GOT3 (cell line): Measurements from ENCODE around the gene ERCC4.

Source experiments
- DNase-seq: peaks from one replicate; lab custom pipeline; 2025; ENCODE audit warnings: mixed read lengths; lab: John Stamatoyannopoulos, UW

Gene ERCC4

DNA sequence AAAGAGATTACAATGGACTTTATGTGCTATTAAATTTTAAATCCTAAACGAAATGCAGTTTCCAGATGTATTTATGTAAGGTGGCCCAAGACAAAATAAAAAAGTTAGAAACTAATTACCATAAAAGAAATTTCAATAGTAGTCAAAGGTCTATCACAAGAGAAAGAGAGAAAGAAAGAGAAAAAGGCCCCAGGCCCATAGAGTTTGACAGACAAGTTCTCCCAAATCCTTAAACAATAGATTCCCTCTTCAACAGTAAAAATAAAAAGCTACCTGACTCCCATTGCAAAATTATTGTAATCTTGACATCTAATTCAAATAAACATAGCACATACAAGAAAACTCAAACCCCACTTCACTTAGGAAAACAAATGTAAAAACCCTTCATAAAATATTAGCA is 8.6 kb upstream of the ERCC4 start:
- DNase-seq = no peak

DNA sequence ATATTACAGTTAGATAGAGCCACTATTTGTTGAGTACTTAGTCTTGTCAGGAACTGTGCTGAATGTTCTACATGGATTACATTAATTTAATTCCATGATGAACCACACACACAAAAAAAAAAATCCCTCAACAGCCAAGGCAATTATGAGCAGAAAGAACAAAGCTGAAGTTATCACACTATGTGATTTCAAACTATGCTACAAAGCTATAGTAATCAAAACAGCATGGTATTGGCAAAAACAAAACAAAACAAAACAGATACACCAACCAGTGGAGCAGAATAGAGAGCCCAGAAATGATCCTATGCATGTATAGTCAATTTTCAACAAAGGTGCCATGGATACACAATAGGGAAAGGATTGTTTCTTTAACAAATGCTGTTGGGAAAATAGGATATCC is 8.1 kb upstream of the ERCC4 start:
- DNase-seq = no peak

DNA sequence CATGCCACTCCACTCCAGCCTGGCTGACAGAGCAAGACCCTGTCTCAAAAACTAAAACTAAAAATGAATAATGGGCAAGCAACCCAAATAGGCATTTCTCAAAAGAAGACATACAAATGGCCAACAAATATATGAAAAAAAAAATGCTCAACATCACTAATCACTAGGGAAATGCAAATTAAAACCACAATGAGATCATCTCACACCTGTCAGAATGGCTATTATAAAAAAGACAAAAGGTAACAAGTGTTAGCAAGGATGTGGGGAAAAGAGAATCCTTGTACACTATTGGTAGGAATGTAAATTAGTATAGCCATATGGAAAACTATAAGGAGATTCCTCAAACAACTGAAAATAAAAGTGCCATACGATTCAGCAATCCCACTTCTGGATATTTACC is 7.1 kb upstream of the ERCC4 start:
- no peak for DNase-seq

DNA sequence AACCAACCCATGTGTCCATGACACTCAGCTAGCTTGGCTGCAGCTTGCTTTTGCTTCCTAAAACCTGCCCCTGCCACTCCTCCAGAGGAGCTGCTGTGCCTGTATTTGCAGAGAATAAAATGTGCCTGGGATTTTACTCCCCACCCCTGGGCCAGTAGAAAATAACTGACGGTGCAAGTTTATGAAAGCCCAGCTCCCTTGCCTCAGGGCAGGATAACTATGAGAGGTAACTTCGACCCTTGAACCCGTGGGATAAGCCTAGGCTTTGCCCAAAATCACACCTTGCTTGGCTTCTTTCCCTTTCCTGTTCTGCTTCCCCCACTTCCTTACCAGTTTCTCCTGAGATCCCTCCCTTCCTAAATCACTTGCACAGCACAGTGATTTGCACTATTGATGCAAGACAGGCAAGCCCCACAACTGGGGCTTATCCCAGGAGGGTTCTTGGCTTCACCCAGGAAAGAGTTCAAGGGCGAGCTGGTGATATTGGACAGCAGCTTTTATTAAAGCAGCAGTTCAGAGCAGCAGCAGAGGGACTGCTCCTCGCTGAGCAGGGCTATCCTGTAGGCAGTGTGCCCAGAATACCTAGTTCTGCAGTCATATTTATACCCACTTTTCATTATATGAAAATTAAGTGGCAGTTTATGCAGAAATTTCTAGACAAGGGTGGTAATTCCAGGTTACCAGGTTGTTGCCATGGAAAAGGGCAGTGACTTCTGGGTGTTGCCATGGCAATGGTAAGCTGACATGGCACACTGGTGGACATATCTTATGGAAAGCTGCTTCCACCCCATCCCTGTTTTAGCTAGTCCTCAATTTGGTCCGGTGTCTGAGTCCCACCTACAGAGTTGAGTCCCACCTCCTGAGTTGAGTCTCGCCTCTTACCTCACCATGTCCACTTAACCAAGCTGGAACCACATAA is 6.3 kb upstream of the ERCC4 start:
- no peak for DNase-seq

DNA sequence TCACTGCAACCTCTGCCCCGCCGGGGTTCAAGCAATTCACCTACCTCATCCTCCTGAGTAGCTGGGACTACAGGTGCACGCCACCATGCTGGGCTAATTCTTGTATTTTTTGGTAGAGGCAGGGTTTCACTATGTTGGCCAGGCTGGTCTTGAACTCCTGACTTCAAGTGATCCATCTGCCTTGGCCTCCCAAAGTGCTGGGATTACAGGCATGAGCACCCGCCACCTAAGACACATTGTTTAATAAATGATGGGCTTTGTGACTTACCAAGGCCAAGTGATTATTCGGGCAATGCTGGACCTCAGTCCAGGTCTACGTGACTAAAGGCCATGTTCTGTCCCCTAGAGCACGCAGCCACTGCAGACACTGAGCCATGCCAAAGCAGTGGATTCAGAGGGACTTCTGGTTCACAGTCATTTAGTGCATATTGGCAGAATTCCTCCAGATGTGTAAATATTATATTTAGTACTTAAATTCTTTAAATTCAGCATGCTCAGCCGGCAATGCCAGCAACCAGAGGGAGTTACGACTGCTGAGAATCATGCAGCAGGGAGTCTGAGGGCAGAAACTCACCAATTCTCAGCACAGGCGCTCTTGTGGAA is 4.8 kb upstream of the ERCC4 start:
- no peak for DNase-seq

DNA sequence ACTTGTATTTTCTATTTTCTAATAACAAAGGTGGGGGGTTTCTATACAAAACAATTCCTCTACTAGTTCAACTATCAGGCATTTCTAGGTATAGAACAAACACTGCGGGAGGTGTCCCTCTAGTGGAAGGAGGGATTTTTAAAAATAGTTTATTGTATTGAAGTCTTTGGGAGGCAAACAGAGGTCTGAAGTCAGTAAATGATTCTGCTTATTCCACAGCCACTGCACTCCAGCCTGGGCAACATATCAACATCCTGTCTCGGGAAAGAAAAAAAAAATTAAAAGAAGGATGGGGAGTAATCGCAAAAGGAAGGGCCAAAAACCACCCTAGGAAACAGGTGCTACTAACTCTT is 648 bp upstream of the ERCC4 start:
- DNase-seq = no peak

DNA sequence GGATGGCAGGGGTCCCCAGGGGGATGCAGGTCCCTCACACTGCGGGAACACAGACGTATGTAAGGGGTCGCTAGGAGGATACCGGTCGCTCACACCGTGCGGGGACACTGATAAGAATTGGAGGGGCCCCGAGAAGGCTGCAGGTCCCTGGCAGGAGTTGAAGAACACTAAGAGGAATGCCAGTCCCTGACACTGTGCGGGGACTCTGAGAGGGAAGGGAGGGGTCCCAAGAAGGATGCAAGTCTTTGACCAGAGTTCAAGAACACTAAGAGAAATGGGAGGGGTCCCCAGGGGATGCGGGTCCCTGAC is 510 bp downstream of the ERCC4 start:
- DNase-seq = no peak

DNA sequence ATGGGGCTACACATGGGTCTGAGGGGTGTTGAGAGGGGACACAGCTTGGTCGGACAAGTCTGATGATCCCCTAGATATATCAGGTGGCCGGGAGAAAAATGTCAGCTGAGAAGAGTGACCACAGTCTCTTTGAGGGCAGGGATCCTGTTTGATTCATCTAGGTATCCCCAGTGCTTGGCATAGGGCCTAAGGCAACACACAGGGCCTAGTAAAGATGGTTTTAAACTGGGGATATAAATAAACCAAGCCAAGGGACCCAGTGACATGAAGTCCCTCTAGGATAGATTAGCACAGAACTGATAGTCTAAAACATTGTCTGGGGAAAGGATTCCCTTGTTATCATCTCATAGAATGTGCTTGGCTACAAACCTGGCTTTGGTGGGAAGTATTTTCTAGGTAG is 1.4 kb downstream of the ERCC4 start:
- no peak for DNase-seq

DNA sequence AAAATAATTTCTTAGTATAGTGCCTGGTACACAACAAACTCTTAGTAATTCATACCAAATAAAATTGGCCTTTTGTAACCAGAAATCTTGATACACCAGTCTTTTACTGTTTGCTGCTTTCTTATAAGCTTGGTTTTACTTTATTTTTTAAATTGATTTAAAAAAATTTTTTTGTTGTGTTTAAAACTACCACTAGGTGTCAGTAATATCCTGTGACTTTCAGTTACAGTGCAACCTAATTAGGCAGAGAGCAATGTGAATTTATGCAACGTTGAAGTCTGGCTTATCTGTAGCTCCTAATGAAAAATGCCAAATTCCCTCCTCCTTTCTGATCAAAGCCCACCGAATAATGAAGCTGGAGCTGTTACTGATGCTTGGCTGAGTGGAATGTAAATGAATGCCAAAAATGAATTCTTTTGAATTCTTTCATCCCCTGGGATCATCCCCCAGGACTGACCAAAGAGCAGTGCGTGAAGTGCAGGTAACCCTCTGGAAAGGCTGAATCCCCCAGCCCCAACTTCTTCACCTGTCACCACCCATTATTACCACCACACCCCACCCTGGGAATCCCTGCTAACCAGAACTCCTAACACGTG is 3.8 kb downstream of the ERCC4 start:
- no peak for DNase-seq

DNA sequence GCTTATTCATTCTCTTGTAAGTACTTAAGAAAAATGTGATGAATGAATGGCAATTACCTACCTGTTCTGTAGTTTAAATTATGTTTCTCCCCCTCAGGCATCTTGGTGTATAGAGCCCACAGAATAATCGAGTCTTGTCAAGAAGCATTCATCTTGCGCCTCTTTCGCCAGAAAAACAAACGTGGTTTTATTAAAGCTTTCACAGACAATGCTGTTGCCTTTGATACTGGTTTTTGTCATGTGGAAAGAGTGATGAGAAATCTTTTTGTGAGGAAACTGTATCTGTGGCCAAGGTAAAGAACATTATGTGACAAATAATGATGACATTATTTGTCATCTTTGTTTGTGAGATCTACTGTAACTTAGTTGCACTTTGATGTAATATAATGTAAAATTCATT is 6.5 kb downstream of the ERCC4 start:
- DNase-seq = no peak

DNA sequence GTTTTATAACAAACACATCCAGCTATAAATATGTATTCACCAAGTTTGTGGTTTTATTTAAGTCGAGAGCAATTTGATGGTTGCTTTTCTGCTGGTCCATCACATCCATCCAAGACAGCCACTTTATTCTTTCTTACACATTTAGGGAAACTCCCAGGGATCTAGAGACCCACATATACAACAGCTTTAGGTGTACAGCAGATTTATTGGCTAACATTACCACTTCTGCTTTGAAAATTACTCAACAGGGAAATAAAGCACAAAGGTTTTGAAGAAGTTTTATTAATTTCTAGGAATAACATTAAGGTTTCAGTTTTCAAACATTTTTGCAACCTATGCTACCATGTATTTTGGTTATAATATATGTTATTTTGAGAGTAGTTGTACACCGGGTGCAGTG is 6.9 kb downstream of the ERCC4 start:
- DNase-seq = no peak

DNA sequence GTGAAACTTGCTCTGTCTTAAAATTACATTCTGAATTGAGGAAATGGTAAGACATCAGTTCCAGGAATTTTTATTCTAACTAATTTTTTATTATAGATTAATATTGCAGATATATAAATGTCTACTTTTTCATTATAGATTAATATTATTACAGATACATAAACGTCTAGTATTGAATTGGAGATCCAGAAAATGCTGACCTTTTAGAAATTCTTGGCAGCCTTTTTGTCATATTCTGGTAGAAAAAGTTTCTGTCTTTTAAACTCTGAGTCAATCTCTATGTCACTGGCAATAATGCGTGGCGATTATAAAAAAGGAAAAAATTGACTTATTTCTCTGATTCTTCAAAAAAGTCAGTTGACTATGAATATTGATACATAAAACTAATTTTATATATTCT is 8.7 kb downstream of the ERCC4 start:
- no peak for DNase-seq

DNA sequence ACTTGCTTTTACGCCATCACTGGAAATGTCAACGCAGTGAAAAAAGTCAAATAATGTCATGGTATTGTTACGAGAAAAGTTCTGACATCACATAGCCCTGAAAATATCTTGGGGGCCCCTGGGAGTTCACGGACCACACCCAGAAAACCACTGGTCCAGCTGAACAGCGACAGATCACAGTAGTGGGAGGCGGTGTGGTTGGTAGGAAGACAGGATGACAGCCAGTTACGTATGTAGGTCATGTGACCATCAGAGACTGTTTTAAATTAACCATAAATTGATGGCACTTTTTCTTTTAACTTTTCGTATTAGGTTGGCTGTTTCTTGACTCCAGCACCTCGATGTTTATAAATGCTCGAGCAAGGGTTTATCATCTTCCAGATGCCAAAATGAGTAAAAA is 11.9 kb downstream of the ERCC4 start:
- no peak for DNase-seq

DNA sequence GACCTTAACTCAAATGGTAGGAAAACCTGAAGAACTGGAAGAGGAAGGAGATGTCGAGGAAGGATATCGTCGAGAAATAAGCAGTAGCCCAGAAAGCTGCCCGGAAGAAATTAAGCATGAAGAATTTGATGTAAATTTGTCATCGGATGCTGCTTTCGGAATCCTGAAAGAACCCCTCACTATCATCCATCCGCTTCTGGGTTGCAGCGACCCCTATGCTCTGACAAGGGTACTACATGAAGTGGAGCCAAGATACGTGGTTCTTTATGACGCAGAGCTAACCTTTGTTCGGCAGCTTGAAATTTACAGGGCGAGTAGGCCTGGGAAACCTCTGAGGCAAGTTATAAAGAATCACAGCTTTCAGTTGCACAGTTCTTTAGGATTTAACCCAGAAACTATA is 15.5 kb downstream of the ERCC4 start:
- no peak for DNase-seq

DNA sequence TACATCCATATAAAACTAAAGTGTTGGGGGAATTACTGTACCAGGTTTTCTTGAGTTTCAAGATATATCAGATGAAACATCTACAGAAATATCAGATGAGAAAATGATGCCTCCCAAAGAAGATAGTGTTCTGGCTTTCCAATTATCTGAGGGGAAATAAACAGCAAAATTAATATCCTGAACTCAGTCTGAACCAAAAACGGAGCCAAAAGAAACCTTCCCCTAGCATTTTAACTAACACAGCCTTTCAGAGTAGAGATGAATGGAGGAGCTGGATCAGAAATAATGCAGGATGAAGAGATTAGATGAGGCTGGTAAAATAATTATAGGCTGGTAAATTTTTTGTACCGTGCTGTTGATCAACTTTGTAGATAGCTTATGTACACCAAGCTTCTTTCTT is 16.2 kb downstream of the ERCC4 start:
- no peak for DNase-seq

DNA sequence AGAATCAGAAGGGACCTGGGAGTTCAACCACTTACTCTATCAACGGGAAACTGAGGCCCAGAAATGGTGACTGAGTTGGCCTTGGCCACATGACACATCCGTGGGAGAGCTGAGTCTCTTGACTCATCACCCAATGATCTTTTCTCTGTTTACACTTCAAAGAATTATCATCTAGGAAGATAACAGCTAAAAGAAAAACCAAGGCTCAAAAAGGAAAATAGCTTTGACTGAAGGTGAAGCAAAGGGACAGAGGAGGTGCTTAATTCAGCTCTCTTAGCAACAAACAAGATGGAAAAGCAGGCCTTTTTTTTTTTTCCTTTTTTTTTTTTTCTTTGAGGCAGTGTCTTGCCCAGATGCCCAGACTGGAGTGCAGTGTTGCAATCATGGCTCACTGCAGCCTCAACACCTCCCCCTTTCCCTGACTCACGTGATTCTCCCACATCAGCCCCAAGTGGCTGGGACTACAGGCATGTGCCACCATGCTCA is 16.7 kb downstream of the ERCC4 start:
- DNase-seq = no peak

DNA sequence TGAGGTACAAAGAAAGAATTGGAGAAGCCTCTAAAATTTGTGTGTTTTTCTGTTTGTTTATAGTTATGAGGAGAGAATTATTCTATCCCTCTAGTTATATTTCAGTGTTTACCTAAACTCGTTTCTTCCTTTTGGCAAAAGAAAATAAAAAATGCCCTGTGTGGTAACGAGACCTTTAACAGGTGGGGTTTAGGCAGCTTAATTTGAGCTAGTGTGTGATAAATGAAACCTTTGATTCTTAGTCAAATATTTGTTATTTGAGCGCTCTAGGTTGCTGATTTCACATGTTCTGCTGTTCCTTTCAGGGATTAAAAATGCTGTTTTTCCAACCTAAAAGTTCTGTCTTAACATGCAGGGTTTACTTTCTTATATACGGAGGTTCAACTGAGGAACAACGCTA is 17.5 kb downstream of the ERCC4 start:
- DNase-seq = no peak

DNA sequence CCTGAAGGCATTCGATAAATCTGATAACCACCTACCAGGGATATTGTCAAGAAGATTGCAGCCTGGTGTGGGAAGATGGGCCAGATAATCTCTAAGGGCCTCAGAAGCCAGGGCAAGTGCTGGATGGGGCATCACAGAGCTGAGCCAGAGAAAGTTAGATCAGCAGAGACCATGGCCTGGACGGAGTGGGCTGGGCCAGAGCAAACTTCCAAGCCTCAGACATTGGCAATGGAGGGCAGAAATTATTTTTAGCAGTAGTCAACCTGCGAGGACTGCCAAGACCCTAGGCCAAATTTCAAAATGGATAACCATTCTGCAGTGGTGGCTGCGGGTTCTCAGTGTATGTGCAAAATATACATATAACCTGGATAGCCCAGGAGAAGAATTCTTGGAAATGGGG is 18.5 kb downstream of the ERCC4 start:
- DNase-seq = no peak

DNA sequence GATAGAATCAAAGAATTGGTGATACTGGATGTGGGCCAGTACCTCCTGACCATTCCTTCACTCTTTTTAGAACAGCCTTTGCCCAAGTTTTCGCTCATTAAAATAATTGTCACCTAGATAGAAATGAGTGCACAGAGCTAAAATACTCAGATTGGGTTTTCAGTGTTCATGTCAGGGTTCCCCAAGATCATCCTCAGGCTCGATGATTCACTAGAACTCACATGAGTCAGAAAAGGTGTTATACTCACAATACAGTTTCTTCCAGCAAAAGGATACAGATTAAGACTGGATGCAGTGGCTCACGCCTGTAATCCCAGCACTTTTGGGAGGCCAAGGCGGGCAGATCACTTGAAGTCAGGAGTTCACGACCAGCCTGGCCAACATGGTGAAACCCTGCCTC is 19.9 kb downstream of the ERCC4 start:
- no peak for DNase-seq

DNA sequence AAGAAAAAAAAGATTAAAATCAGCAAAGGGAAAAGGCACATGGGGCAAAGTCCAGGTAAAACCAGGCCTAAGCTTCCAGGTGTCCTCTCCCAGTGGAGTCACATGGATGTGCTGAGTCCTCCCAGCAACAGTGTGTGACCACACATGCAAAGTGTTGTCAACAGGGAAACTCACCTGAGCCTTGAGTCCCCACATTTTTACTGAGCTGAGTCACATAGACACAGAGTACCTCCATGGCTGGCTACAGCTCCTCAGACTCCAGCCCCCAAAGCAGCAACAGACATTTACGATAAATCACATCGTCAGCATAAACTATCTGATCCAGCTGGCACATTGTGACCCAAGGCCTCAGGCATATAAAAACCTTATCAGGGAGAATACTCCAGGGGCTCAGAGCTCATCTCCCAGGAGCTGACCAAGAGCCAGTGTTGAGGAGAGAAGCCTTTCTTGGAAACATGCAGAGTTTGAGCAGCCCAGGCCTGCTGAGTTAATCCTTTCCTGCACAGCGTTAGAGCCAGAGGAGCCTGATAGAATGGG is 20.5 kb downstream of the ERCC4 start:
- DNase-seq = no peak

DNA sequence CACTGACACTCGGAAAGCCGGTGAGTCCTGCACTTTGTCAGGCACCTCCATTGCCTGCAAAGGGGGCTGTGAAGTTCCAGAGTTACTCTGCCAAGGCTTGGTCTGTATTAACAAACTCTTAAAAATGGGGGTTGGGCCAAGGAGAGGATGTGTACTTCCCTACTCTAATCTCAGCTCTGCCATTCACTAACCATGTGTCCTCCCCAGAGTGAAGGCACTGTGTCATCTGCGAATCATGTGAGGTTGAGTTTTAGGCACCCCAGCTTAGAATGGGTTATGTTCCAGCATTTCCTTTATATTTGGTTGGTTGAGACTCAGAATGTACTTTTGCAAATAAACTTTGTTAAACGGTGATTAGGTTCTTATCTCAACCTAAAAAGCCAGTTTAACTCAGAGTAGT is 24.9 kb downstream of the ERCC4 start:
- DNase-seq = no peak

DNA sequence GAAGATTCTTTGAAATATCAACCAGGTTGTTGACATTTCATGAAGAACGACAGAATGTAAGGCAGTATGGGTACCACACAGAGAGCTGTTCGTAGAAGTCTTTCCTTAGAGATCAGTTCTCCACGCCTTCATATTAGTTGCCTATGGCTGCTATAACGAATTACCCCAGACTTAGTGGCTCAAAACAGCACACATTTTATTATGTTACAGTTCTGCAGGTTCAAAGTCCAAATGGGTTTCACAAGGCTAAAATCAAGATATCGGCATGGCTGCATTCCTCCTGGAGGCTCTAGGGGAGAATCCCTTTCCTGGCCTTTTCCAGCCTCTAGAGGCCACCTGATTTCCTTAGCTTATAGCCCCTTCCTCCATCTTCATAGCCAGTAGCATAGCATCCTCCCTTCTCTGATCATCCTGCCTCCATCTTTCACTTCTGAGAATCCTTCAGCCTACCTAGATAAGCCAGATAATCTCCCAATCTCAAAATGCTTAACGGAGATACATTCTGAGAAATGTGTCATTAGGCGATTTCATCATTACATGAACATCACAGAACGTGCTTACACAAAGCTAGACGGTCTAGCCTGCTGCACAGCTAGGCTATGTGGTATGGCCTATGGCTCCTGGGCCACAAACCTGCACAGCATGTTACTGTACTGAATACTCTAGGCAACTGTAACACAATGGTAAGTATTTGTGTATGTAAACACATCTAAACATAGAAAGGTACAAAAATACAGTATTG is 26.0 kb downstream of the ERCC4 start:
- no peak for DNase-seq

DNA sequence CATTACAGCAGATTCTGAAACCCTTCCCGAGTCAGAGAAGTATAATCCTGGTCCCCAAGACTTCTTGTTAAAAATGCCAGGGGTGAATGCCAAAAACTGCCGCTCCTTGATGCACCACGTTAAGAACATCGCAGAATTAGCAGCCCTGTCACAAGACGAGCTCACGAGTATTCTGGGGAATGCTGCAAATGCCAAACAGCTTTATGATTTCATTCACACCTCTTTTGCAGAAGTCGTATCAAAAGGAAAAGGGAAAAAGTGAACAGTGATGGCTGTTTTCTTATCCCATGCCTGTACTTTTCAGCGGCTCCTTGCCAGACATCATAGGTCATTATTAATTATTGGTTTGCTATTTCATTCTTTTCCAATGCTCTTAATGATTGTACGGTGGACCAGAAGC is 28.1 kb downstream of the ERCC4 start:
- no peak for DNase-seq
